CD8-positive, alpha-beta memory T cell (primary cell): ENCODE results near the gene ZNF638. TPM values are rescaled to one million over a fixed set of nuclear protein-coding genes. Genes with fewer than 3 reads are reported as not detected.
A peak's percentile ranks its signal among the peaks of the same experiment; 100 is the strongest.

Source experiments
- CTCF ChIA-PET: fragments of 350-600 bp; sonication (Branson Sonifier 250); formaldehyde crosslinking; loops from one replicate; lab custom pipeline; 2021; ENCODE audit warnings: antibody characterized with exemption; lab: Charles Lee
- POLR2A ChIA-PET: fragments of 350-600 bp; sonication (Branson Sonifier 250); formaldehyde crosslinking; loops from one replicate; lab custom pipeline; 2021; ENCODE audit warnings: antibody characterized with exemption; lab: Charles Lee
- DNase-seq, 5 donors: peaks; one replicate each; pipeline versions ENCODE4 v3.0.0 to v3.0.0-alpha.2; 2020 to 2022; ENCODE audit warnings: mixed read lengths in 1 of 5
- H3K27ac ChIP-seq: one replicate; pipeline ENCODE4 v1.7.0; 2013; ENCODE audit warnings: low read depth, mild to moderate bottlenecking, low read length, moderate library complexity
- H3K27me3 ChIP-seq: 2 replicates; pipeline ENCODE4 v1.7.0; 2013; ENCODE audit warnings: low read length, mild to moderate bottlenecking; ENCODE audit not compliant: insufficient read depth, poor library complexity, severe bottlenecking
- H3K36me3 ChIP-seq: 2 replicates; pipeline ENCODE4 v1.7.0; 2013; ENCODE audit warnings: mild to moderate bottlenecking, low read length, moderate library complexity; ENCODE audit not compliant: insufficient read depth
- H3K4me1 ChIP-seq: 2 replicates; pipeline ENCODE4 v1.7.0; 2013; ENCODE audit warnings: mild to moderate bottlenecking, low read length, moderate library complexity; ENCODE audit not compliant: insufficient read depth
- H3K4me3 ChIP-seq: 2 replicates; pipeline ENCODE4 v1.7.0; 2013; ENCODE audit warnings: mild to moderate bottlenecking, low read length
- H3K9me3 ChIP-seq: 2 replicates; pipeline ENCODE4 v1.7.0; 2013; ENCODE audit warnings: mild to moderate bottlenecking, low read length
- H3K27ac Mint-ChIP-seq, 8 donors: one replicate each; pipeline ENCODE4 v1.8.0; 2020 to 2021; ENCODE audit warnings: mixed read lengths in 8 of 8, mild to moderate bottlenecking in 6 of 8, inconsistent platforms in 3 of 8, moderate library complexity in 3 of 8
- H3K27me3 Mint-ChIP-seq, 2 donors: one replicate each; pipeline ENCODE4 v1.8.0; 2020 to 2021; ENCODE audit warnings: mixed read lengths in 2 of 2, mild to moderate bottlenecking in 1 of 2, moderate library complexity in 1 of 2
- H3K36me3 Mint-ChIP-seq, 3 donors: one replicate each; pipeline ENCODE4 v1.8.0; 2020 to 2021; ENCODE audit warnings: mixed read lengths in 3 of 3, inconsistent platforms in 1 of 3, mild to moderate bottlenecking in 1 of 3
- H3K4me1 Mint-ChIP-seq, 3 donors: one replicate each; pipeline ENCODE4 v1.8.0; 2020 to 2021; ENCODE audit warnings: mixed read lengths in 3 of 3, inconsistent platforms in 1 of 3, mild to moderate bottlenecking in 1 of 3
- H3K4me3 Mint-ChIP-seq, 7 donors: one replicate each; pipeline ENCODE4 v1.8.0; 2020 to 2021; ENCODE audit warnings: mixed read lengths in 7 of 7, mild to moderate bottlenecking in 6 of 7, moderate library complexity in 4 of 7, inconsistent platforms in 2 of 7
- H3K9me3 Mint-ChIP-seq, 5 donors: one replicate each; pipeline ENCODE4 v1.8.0; 2020 to 2022; ENCODE audit warnings: mixed read lengths in 5 of 5, mild to moderate bottlenecking in 3 of 5, moderate library complexity in 2 of 5, inconsistent platforms in 1 of 5
- polyA plus RNA-seq: library from polyadenylated mRNA; unstranded; fragments of 300-500 nt; fragmentation: Illumina TruSeq; gene quantifications from one replicate; pipeline ENCODE4 v1.2.3, GENCODE V29; 2021
- total RNA-seq, 2 experiments: library from RNA; stranded (reverse); gene quantifications; one replicate each; pipeline ENCODE4 v1.2.3, GENCODE V29; 2021

Gene ZNF638
- total and polyA plus RNA-seq, 3 experiments from 2014 or later = 47.8 to 83.4 (median 77.9) TPM

DNA sequence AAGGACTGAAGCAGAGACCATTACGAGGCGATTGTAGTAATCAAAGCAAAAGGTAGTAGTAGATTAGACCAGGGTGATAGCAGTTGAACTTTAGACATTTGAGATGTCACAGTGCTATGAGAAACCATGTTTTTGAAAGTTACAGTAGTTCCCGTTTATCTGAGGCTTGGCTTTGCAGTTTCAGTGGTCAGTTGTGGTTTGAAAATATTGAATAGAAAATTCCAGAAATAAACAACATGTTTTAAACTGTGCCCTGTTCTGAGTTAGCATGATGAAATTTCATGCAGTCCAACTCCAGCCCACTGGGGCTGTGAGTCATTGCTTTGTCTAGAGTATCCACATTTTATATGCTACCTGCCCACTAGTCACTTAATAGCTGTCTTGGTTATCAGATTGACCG, 47.5 kb downstream of the ZNF638 start:
- DNase-seq = no peak
- Mint-ChIP-seq H3K9me3 (no peaks in the 10 kb centered on the region), H3K27ac (peak overlapping the region in 3 of 8 donors; percentile 15 to 46 (median 24)), H3K27me3 (no peaks in the 10 kb centered on the region), H3K36me3 (peaks cover 0 to 81% (median 25%) of the 10 kb centered on the region in 3 donors), H3K4me3 (no peak overlapping the region), H3K4me1 (peaks cover 16 to 46% (median 35%) of the 10 kb centered on the region in 3 donors)
- CTCF ChIA-PET = no interaction called here
- no peak overlapping the region for H3K27ac ChIP-seq
- H3K4me3 ChIP-seq = no peak overlapping the region
- no peaks in the 10 kb centered on the region for H3K9me3 ChIP-seq
- H3K4me1 ChIP-seq = no peaks in the 10 kb centered on the region
- POLR2A ChIA-PET = no interaction called here
- peaks cover 7% of the 10 kb centered on the region for H3K36me3 ChIP-seq
- H3K27me3 ChIP-seq = no peaks in the 10 kb centered on the region

DNA sequence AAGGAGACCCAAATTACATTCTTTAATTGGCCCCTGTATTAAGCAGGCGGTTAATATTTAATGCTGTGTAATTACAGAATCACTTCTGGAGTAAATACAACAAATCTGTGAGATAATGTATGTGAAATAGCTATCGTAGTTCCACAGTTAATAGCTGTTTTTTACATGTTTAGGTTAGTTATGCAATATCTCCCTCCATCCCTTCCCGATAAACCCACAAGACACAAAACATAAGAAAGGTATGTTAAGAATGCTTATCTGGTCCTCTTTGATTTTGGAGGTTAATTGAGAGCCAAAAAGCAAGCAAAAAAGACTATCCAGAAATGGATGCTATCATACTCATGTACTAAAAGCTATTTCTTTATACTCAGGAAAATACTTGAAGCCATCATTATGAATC, 49.1 kb downstream of the ZNF638 start:
- Histone ChIP-seq H3K9me3 (no peaks in the 10 kb centered on the region), H3K4me1 (no peaks in the 10 kb centered on the region), H3K36me3 (peaks cover 11% of the 10 kb centered on the region), H3K4me3 (no peak overlapping the region), H3K27ac (no peak overlapping the region), H3K27me3 (no peaks in the 10 kb centered on the region)
- ChIA-PET POLR2A (no interaction called here), CTCF (no interaction called here)
- Mint-ChIP-seq H3K27ac (no peak overlapping the region), H3K4me1 (peaks cover 15 to 46% (median 28%) of the 10 kb centered on the region in 3 donors), H3K27me3 (no peaks in the 10 kb centered on the region), H3K36me3 (peaks cover 0 to 83% (median 31%) of the 10 kb centered on the region in 3 donors), H3K4me3 (no peak overlapping the region), H3K9me3 (no peaks in the 10 kb centered on the region)
- no peak for DNase-seq

DNA sequence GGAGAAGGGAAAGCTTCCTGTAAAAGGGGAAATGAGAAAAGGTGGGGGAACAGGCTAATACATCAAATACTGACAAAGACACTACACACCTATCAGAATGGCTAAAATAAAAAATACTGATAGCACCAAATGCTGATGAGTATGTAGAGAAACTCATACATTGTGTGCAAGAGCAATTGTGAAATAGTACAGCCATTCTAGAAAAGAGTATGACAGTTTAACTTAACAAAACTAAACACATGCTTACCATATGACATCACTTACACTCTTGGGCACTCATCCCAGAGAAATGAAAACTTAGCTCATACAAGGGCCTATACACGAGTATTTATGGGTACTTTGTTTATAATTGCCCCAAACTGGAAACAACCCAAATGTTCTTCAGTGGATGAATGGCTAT, 53.4 kb downstream of the ZNF638 start:
- Histone ChIP-seq H3K9me3 (no peaks in the 10 kb centered on the region), H3K4me3 (no peak overlapping the region), H3K27ac (no peak overlapping the region), H3K27me3 (no peaks in the 10 kb centered on the region), H3K4me1 (no peaks in the 10 kb centered on the region), H3K36me3 (peaks cover 21% of the 10 kb centered on the region)
- Mint-ChIP-seq H3K4me3 (no peak overlapping the region), H3K27me3 (no peaks in the 10 kb centered on the region), H3K27ac (peak overlapping the region in 1 of 8 donors; percentile 26), H3K9me3 (no peaks in the 10 kb centered on the region), H3K36me3 (peaks cover 10 to 81% (median 35%) of the 10 kb centered on the region in 3 donors), H3K4me1 (peaks cover 0 to 18% (median 4%) of the 10 kb centered on the region in 3 donors)
- no peak for DNase-seq
- ChIA-PET CTCF (no interaction called here), POLR2A (no interaction called here)

DNA sequence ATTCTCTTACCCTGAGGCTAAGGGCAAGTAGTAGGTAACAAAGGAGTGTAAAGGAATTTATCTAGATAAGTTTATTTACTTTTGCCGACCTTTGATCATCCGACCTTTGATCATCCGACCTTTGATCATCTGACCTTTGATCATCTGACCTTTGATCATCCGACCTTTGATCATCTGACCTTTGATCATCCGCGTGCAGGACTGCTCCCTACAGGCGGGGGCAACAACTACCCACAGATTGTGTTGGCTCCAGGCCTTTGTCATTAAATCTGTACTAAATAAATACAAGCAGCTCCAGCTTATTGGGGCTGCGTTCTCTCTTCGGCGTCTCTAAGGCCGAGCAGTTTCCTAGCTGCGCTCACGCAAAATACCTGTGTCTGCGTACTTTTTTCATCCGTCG, 56.6 kb downstream of the ZNF638 start:
- H3K27ac Mint-ChIP-seq = peak overlapping the region in 1 of 8 donors; percentile 14
- Histone ChIP-seq H3K27ac (no peak overlapping the region), H3K4me1 (no peaks in the 10 kb centered on the region), H3K4me3 (no peak overlapping the region), H3K9me3 (no peaks in the 10 kb centered on the region), H3K27me3 (no peaks in the 10 kb centered on the region), H3K36me3 (peaks cover 15% of the 10 kb centered on the region)
- peaks cover 17 to 84% (median 29%) of the 10 kb centered on the region in 3 donors for H3K36me3 Mint-ChIP-seq
- H3K4me1 Mint-ChIP-seq = peaks cover 0 to 7% (median 4%) of the 10 kb centered on the region in 3 donors
- H3K27me3 Mint-ChIP-seq = no peaks in the 10 kb centered on the region
- H3K4me3 Mint-ChIP-seq = no peak overlapping the region
- ChIA-PET CTCF (no interaction called here), POLR2A (no interaction called here)
- DNase-seq = no peak
- H3K9me3 Mint-ChIP-seq = no peaks in the 10 kb centered on the region

DNA sequence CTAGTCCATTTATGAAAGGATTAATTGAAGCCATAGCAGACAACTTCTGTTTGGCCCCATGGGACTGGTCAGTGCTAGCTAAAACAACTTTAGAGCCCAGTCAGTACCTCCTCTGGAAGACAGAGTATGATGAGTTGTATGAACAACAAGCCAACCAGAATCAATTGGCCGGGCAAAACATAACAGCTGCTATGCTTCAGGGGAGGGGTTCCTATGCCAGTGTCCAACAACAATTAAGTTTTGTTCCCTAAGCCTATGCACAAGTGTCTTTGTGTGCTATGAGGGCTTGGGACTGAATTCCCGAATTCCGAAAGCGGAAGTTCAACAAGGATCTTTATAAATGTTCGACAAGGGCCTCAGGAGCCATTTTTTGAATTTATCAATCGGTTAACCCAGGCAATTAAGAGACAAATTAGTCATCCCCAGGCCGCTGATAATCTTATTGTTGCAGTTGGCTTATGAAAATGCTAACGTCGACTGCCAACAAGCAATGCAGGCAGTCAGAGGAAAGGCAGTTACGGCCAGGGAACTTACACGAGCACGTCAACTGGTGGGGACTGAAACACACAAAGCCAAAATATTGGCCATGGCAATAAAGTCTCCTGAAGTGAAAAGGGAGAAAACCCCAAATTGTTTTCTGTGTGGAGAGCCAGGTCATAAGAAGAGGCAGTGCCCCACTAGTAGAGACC, 57.9 kb downstream of the ZNF638 start:
- ChIA-PET CTCF (no interaction called here), POLR2A (no interaction called here)
- no peak for DNase-seq
- Histone ChIP-seq H3K9me3 (no peaks in the 10 kb centered on the region), H3K36me3 (peaks cover 10% of the 10 kb centered on the region), H3K4me3 (no peak overlapping the region), H3K27ac (no peak overlapping the region), H3K4me1 (no peaks in the 10 kb centered on the region), H3K27me3 (no peaks in the 10 kb centered on the region)
- Mint-ChIP-seq H3K9me3 (no peaks in the 10 kb centered on the region), H3K27ac (peak overlapping the region in 1 of 8 donors; percentile 57), H3K4me3 (no peak overlapping the region), H3K27me3 (no peaks in the 10 kb centered on the region), H3K4me1 (peaks cover 0 to 2% (median 0%) of the 10 kb centered on the region in 3 donors), H3K36me3 (peaks cover 18 to 85% (median 30%) of the 10 kb centered on the region in 3 donors)

DNA sequence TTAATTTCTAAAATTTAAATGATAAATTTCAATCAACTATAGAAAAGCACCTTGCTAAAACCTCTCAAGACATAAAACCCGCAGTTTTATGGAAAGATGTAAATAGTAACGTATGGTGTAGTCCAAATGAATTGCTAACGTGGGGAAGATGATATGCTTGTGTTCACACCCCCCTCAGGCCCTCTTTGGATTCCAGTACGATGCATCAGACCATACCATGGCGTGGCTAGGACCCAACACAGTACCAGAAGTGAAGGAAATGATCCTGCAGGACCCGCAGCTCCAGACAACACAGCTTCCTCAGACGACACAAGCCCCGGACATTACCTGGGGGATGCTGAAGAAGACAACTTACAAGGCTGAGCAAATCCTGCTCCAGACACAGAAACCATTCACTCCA, 61.6 kb downstream of the ZNF638 start:
- Mint-ChIP-seq H3K9me3 (no peaks in the 10 kb centered on the region), H3K36me3 (peaks cover 18 to 93% (median 36%) of the 10 kb centered on the region in 3 donors), H3K27me3 (no peaks in the 10 kb centered on the region), H3K4me3 (no peak overlapping the region), H3K27ac (peak overlapping the region in 1 of 8 donors; percentile 6), H3K4me1 (peaks cover 0 to 2% (median 0%) of the 10 kb centered on the region in 3 donors)
- H3K36me3 ChIP-seq = peaks cover 16% of the 10 kb centered on the region
- no peaks in the 10 kb centered on the region for H3K4me1 ChIP-seq
- POLR2A ChIA-PET = no interaction called here
- no peak overlapping the region for H3K27ac ChIP-seq
- no peaks in the 10 kb centered on the region for H3K27me3 ChIP-seq
- no peaks in the 10 kb centered on the region for H3K9me3 ChIP-seq
- H3K4me3 ChIP-seq = no peak overlapping the region
- no peak for DNase-seq
- CTCF ChIA-PET = no interaction called here

DNA sequence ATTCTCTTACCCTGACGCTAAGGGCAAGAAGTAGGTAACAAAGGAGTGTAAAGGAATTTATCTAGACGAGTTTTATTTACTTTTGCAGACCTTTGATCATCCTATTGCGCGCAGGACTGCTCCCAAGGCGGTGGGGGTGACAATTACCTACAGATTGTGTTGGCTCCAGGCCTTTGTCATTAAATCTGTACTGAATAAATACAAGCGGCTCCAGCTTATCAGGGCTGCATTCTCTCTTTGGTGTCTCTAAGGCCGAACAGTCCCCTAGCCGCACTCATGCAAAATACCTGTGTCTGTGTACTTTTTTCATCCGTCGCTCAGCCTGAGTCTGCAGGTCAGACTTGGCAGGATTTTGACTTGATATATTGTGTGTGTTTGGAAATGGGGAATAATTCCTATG, 63.9 kb downstream of the ZNF638 start:
- no peaks in the 10 kb centered on the region for H3K9me3 ChIP-seq
- H3K4me3 ChIP-seq = no peak overlapping the region
- Mint-ChIP-seq H3K27ac (peak overlapping the region in 1 of 8 donors; percentile 37), H3K9me3 (no peaks in the 10 kb centered on the region), H3K36me3 (peaks cover 15 to 88% (median 32%) of the 10 kb centered on the region in 3 donors), H3K4me3 (peak overlapping the region in 1 of 7 donors; percentile 46), H3K4me1 (peaks cover 0 to 2% (median 0%) of the 10 kb centered on the region in 3 donors), H3K27me3 (no peaks in the 10 kb centered on the region)
- no peaks in the 10 kb centered on the region for H3K4me1 ChIP-seq
- DNase-seq = no peak
- peaks cover 22% of the 10 kb centered on the region for H3K36me3 ChIP-seq
- no peak overlapping the region for H3K27ac ChIP-seq
- no peaks in the 10 kb centered on the region for H3K27me3 ChIP-seq
- ChIA-PET CTCF (no interaction called here), POLR2A (no interaction called here)

DNA sequence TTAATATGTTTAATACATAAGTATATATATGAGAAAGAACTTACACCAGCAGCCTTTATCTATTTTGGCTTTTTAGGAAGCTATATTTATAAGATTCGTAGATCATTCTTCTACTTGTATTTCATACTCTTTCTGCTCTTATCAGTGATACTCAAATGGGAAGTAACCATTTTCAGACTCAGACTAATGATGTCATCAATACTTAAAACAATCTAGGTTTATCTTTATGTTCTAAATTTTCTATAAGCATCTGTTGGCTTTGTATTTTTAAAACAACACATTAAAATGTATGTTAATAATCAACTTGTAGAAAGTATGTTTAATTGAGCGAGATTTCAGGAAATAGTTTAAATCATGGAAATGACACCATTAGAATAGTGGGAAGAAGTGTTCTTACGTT, 70.8 kb downstream of the ZNF638 start:
- H3K36me3 Mint-ChIP-seq = peaks cover 4 to 82% (median 37%) of the 10 kb centered on the region in 3 donors
- no peaks in the 10 kb centered on the region for H3K27me3 Mint-ChIP-seq
- H3K4me3 Mint-ChIP-seq = no peak overlapping the region
- H3K9me3 ChIP-seq = no peaks in the 10 kb centered on the region
- no peaks in the 10 kb centered on the region for H3K27me3 ChIP-seq
- peak overlapping the region in 5 of 8 donors; percentile 18 to 71 (median 24) for H3K27ac Mint-ChIP-seq
- no peak overlapping the region for H3K27ac ChIP-seq
- no peak overlapping the region for H3K4me3 ChIP-seq
- ChIA-PET POLR2A (no interaction called here), CTCF (interaction anchor here (1.0 kb wide), 1 partner anchor 20 kb away, joined by 3 read pairs; no protein-coding TSS in a partner anchor)
- DNase-seq = no peak
- peaks cover 42% of the 10 kb centered on the region for H3K36me3 ChIP-seq
- H3K4me1 Mint-ChIP-seq = peaks cover 3 to 5% (median 3%) of the 10 kb centered on the region in 3 donors
- no peaks in the 10 kb centered on the region for H3K4me1 ChIP-seq
- no peaks in the 10 kb centered on the region for H3K9me3 Mint-ChIP-seq
